Limb (tissue), 2 donors: Measurements from ENCODE around the gene BGLAP.
"Not testable (repeated sequence)": the region's sequence is repeated elsewhere in the genome, so short reads cannot be mapped to it uniquely, and the experiment has no call there.

Experiments
- DNase-seq, 2 donors: peaks; one replicate each; pipeline ENCODE4 v3.0.0-alpha.2; 2016; ENCODE audit errors: extremely low spot score in 2 of 2

BGLAP gene

DNA sequence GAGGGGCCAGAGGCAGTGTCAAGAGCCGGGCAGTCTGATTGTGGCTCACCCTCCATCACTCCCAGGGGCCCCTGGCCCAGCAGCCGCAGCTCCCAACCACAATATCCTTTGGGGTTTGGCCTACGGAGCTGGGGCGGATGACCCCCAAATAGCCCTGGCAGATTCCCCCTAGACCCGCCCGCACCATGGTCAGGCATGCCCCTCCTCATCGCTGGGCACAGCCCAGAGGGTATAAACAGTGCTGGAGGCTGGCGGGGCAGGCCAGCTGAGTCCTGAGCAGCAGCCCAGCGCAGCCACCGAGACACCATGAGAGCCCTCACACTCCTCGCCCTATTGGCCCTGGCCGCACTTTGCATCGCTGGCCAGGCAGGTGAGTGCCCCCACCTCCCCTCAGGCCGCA, at the start of gene BGLAP:
BGLAP (plus strand) TSS at position 259 of the 400 bp plus-strand sequence; CDS start at position 307, 48 bp downstream.
- no peak for DNase-seq

DNA sequence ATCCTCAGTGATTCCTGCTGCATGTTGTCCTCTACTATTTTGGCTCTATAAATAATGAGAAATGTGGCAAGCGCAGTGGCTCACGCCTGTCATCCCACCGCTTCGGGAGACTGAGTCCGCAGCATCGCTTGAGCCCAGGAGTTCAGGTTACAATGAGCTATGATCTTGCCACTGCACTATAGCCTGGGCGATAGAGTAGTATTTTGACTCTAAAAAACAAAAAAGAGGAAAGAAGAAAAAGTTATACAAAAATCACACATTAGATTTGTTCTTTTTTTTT, 48.8 kb upstream of the BGLAP start:
- DNase-seq, result no peak

DNA sequence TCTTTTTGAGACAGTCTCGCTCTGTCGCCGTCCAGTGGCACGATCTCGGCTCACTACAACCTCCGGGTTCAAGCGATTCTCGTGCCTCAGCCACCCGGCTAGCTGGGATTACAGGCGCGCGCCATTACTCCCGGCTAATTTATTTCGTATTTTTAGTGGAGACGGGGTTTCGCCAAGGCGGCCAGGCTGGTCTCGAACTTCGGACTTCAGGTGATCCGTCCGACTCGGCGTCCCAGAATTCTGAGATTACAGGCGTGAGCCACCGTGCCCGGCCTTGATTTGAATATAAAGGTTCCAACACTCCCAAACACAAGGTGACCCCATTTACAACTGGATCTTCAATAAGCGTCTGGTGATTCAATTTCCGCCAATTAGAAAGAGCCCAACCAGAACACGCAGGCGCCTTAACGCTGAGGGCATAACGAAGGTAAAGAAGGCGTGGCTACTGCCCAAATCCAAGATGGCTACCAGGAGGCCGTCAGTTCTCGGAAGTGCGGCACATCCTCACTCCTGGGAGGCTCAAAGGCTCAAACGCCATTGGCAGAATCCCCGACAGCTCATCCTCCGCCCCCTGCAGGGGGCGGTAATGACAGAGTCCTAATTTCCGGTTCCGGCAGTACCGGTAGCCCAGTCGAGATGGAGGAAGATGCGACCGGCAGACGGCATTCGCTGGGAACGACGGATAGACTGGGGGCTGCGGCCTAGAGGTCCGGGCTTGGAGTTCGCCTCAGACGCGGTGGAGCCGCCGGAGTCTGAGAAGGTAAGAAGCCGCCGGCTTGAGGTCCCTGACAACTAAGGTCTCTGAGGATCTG, 48.3 kb upstream of the BGLAP start, which contains the start of gene SLC25A44:
SLC25A44 (plus strand) TSS at position 617 of the 812 bp plus-strand sequence. CDS start 5,744 bp downstream, outside the sequence.
- DNase-seq, result peak; percentile 97 to 99

DNA sequence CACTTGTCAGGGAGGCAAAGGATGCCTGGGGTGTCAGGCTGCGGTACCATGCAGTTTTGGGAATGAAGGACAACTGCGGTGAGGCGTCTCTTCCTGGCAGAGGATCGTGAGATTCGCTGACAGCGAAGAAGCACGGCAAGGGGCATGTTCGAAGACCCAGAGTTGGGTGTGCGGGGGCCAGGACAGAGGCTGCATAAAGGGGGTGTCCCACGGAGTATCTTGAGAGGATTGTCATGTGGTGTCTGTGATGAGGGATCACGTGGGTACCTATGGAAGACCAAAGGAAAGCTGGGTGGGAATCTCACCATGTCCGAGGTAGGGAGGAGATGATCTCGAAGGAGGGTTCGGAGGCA, 47.7 kb upstream of the BGLAP start:
- DNase-seq, result no peak

DNA sequence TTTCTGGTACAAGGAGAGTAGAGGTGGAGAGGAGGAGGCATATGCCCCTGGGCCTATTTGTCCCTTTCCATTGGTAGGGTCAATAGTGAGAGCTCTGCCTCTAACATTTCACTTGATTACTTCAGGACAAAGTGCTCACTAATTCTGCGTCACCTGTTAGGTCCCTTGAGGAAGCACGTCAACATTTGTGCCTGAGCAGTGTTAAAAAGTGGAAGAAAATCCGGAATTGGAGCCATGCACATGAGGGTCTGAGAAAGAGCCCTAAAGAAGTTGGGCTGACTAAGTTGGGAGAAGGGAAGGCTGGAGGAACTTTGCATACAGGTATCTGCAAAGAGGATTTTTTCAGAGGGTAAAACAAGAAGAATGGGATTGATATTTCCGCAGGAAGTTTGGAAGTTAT, 46.1 kb upstream of the BGLAP start:
- DNase-seq, result no peak

DNA sequence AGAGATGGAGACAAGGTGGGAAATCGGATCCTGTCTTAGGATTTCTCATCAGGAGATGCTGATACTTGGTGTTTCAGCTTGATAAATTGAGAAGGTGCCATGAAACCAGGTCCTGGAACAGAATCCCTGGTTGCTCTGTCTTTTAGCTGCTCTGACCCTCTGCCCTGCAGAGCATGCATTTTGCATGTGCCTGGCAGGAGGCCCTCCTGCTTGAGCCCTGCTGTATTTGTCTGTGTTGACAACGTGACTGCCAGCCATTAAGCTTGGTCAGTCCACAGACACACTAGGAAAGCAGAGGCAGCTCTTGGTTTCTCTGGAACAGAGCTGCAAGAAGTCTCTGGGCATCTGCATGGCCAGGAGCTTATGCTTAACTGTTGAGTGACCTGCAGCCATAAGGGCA, 45.5 kb upstream of the BGLAP start:
- no peak for DNase-seq

DNA sequence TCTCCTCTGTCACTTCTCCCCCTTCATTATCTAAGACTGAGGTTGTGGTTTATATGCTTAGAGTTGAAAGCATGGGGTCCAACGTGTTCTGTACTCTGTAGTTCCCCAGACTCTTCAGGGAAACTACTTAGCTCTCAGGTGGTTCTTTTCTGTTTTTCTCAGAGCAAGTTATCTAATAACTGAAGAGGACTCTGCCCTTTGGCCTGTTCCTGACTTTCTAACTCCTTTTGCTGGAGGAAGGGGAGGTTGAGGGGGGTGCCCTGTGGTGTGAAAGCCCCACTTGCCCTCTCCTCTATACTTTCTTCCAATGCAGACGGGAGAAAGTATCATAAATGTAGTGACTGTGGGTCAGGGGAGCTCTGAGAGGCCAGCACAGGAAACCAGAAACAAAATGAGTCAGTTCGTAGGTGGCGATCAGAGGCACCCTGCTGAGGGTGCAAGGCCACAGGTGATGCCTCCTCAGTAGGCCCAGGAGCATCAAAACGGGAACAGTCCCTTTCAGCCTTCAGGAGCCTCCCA, 43.1 kb upstream of the BGLAP start:
- DNase-seq, result no peak

DNA sequence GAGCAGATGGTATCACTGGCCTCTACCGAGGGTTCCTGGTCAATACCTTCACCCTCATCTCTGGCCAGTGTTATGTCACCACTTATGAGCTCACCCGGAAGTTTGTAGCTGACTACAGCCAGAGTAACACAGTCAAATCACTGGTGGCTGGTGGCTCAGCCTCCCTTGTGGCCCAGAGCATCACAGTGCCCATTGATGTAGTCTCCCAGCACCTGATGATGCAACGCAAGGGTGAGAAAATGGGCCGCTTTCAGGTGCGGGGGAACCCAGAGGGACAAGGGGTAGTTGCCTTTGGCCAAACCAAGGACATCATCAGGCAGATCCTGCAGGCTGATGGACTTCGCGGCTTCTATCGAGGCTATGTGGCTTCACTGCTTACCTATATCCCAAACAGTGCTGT, 41.9 kb upstream of the BGLAP start:
- no peak for DNase-seq

DNA sequence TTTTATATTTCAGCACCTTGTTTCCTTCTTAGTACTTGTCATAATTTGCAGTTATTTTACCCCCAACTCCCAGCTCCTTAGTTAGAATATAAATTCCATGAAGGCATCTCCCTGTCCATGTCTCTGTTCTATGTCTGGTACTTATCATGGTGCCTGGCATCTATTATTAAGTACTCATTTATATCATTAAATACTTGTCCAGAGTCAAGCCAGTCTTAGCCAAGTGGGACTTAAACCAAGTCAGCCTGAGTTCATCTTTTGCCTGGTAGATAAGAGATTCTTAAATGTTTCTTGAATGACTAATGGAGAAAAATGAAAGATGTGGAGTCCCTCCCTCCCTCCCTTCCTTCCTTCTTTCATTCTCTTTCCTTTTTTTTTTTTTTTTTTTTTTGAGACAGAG, 38.7 kb upstream of the BGLAP start:
- DNase-seq, result no peak

DNA sequence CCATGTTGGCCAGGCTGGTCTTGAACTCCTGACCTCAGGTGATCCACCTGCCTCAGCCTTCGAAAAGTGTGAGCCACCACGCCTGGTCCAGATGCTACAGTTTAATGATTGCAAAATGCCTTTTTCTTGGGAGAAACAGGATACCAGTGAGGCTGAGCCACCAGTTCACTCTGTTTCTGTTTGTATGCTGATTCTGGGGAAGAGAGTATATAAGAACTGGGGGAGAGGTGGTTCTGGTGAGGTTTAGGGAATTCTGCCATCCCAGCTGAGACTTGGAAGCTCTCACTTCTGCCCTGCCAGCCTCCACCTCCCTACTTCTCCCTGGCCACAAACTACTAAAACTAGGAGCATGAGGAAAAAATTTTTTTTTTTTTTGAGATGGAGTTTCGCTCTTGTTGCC, 37.3 kb upstream of the BGLAP start:
- no peak for DNase-seq

DNA sequence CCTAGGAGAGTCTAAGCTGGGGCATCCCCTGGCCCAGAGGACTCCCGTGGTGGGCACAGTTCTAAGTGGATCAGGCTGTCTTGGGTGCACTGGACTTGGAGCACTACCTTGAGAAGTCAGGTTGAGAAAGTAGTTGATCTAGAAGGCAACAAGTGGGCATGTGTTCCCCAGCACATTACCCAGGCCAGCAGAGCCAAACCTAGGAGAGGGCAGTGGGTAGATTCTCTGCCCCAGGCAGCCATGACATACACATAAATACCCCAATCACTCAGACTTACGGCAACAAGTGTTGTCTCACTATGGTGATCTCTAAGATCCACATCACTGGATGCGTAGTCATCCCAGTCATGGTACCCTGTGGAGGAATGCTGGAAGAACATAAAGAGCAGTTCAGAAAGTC, 30.7 kb upstream of the BGLAP start:
- no peak for DNase-seq

DNA sequence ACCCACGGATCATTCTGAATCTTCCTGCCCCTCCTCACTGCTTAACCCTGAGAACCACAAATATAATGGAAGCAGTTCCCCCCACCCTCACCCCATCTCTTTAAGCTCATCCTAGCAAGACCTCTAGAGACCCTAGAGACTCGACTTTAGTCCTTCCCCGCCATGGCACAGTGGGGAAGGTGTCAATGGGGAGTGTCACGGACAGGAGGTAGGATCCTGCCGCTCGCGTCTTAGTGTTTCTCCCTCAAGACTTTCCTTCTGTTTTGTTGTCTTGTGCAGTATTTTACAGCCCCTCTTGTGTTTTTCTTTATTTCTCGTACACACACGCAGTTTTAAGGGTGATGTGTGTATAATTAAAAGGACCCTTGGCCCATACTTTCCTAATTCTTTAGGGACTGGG, 29.9 kb upstream of the BGLAP start:
- no peak for DNase-seq

DNA sequence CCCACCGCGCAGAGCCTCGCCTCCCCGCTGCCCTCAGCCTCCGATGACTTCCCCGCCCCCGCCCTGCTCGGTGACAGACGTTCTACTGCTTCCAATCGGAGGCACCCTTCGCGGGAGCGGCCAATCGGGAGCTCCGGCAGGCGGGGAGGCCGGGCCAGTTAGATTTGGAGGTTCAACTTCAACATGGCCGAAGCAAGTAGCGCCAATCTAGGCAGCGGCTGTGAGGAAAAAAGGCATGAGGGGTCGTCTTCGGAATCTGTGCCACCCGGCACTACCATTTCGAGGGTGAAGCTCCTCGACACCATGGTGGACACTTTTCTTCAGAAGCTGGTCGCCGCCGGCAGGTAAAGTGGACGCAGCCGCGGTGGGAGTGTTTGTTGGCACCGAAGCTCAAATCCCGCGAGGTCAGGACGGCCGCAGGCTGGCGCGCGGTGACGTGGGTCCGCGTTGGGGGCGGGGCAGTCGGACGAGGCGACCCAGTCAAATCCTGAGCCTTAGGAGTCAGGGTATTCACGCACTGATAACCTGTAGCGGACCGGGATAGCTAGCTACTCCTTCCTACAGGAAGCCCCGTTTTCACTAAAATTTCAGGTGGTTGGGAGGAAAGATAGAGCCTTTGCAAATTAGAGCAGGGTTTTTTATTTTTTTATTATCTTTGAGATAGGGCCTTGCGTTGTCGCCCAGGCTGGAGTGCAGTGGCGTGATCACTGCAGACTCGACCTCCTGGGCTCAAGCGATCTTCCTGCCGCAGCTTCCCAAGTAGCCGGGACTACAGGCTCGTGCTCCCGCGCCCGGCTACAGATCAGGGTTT, 28.9 kb upstream of the BGLAP start, which contains the start of gene PMF1:
PMF1 (plus strand) TSS at position 175 of the 811 bp plus-strand sequence; CDS start at position 184, 9 bp downstream.
- peak; percentile 97 for DNase-seq

DNA sequence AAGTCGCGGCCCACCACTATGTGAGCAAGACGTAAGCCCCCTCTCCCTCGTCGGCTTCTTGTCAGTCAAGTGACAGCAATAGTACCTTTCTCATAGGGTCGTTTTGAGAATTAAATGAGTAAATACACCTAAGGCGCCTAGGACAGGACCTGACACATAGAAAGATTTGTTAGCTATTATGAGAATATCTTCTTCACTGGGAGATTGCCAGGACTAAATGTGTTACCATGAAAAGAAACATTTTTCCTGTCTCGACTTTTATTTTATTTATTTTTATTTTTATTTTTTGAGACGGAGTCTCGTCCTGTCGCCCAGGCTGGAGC, 28.4 kb upstream of the BGLAP start:
- DNase-seq, result no peak

DNA sequence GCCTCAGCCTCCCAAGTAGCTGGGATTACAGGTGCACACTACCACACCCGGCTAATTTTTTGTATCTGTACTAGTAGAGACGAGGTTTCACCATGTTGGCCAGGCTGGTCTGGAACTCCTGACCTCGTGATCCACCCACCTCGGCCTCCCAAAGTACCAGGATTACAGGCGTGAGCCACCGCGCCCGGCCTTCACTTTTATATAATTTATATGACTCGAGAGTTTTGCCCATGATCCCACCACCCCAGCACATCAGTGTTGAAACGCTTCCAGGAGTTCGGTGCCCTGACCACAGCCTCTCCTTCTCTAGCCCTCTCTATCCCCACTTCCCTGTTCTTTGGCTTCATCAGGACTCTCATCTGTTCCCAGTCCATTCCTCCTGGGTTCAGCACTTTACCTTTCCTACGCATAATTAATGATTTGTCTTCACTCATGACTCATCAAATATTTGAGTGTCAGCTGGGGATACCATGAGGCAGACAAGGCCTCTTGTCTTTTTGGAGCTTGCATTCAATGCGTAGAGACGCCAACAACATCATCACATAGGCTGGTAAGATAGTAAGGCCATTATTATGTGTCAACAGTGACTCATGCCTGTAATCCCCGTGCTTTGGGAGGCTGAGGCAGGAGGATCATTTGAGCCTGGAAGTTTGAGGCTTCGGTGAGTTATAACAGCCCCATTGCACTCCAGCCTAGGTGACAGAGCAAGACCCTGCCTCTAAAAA, 27.8 kb upstream of the BGLAP start:
- no peak for DNase-seq

DNA sequence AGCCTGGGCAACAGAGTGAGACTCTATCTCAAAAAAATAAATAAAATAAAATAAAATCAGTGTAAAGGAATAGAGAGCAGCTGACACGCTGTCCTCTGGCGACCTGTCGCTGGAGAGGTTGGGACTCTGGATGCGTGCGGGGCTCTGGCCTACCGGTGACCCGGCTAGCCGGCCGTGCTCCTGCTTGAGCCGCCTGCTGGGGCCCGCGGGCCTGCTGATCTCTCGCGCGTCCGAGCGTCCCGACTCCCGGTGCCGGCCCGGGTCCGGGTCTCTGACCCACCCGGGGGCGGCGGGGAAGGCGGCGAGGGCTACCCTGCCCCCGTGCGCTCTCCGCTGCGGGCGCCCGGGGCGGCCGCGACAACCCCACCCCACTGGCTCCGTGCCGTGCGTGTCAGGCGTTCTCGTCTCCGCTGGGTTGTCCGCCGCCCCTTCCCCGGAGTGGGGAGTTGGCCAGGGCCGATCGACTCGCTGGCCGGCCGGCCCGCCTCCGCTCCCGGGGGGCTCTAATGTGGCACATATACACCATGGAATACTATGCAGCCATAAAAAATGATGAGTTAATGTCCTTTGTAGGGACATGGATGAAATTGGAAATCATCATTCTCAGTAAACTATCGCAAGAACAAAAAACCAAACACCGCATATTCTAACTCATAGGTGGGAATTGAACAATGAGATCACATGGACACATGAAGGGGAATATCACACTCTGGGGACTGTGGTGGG, 25.5 kb upstream of the BGLAP start:
- not testable (repeated sequence) for DNase-seq

DNA sequence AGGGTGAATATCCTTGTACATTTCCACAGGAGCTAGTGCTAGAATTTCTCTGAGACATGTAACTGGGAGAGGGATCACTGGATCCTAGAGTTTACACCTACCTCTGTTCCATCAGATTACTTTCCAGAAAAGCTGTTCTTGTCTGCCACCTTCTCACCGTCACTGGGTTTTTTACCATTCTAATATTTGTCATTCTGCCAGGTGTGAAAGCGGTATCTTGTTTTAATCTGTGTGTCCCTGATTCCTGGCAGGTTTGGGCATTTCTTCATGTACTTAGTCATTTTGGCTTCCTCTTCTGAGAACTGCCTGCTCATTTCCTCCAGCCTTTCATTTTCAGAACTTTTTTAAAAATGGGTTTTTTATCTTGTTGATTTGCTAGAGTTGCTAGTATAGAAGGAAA, 24.1 kb upstream of the BGLAP start:
- DNase-seq, result no peak

DNA sequence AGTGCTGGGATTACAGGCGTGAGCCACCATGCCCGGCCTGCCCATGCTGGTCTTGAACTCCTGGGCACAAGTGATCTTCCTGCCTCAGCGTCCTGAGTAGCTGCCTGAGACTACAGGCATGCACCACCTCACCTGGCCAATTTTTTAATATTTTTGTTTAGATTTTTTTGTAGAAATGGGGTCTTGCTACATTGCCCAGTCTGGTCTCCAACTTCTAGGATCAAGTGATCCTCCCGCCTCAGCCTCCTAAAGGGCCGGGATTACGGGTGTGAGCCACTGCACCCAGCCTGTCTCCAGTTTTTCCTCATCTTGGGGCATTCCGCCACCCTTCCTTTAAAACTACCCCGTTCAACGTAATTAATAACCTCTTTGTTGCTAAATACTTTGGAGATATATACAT, 21.8 kb upstream of the BGLAP start:
- no peak for DNase-seq

DNA sequence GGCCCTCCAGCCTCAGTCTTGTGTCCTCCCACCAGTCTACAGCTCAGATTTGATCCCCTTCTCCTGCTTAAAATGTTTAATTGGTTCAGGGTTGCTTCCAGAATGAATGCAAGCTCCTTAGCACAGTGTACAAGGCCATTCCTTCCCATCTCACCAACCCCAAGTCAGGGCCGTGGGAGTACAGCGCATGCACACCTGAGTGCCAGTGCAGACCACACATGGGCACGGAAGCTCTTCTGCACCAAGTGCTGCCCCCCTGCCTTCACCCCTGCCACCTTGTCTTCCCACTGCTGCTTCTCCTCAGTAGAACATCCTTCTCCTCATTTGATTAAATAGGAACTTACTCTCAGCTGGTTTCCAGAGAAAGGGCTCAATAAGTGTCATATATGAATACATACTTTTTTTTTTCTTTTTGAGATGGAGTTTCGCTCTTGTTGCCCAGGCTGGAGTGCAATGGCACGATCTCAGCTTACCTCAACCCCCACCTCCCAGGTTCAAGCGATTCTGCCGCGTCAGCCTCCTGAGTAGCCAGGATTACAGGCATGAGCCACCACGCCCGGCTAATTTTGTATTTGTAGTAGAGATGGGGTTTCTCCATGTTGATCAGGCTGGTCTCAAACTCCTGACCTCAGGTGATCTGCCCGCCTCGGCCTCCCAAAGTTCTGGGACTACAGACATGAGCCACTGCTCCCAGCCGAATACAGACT, 19.8 kb upstream of the BGLAP start:
- DNase-seq, result no peak

DNA sequence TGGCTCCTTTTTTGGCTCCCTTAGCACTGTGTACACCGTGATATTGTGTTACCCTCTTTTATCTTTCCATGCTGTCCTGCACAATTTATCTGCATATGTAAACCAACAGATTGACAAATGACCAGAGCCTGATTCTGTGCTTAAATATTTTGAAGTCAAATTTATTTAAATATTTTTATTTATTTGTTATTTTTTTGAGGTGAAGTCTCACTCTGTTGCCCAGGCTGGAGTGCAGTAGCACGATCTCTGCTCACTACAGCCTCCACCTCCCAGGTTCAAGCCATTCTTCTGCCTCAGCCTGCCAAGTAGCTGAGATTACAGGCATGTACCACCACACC, 16.3 kb upstream of the BGLAP start:
- no peak for DNase-seq

DNA sequence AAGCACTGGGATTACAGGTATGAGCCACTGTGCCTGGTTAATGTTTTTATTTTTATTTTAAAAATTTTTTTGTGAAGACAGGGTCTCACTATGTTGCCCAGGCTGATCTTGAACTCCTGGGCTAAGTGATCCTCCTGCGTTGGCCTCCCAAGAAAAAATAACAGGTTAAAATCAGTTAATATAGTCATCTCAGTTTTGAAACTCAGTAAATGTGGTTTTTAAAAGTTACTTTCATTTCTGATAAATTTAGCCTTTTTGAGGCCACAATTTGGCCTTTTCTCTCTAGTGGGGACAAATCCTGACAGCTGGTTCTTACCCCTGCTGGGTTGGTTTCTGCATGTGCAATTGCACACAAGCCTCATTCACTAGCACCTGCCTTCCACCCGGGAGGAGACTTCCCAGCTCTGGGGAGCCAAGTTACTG, 15.9 kb upstream of the BGLAP start:
- DNase-seq, result no peak
